ENCODE data around the gene GRIA1.

GRIA1 gene

GRCh38 chr5:153610811-153611210, 120.3 kb downstream of the GRIA1 start:
- DNase-seq (ENCODE audit: low spot score), result no peak

- DNase-seq (ENCODE audit: low spot score), result no peak
Observed at GRCh38 chr5:153613144-153613543, 122.7 kb downstream of the GRIA1 start.

GRCh38 chr5:153613672-153614071, 123.2 kb downstream of the GRIA1 start:
- no peak for DNase-seq (ENCODE audit: low spot score)

DNA sequence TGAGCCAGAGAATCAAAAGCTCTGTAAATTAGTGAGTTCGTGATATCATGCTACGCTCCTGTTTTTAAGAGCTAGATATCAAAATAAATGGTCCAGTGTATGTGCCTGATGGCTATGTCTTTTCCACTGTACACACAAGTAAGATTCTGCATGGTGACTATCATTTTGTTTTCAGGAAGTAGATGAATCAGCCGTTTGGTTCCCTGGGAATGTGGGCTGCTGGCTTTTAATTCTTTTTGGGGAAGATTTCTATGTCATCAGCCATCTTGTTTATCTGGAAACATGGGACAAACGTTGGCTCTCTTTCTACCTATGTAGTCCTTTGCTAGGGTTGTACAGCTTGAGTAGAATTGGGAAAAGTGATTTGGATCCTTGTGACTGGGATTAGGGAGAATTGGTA, 126.7 kb downstream of the GRIA1 start:
- no peak for DNase-seq (ENCODE audit: low spot score)

DNA sequence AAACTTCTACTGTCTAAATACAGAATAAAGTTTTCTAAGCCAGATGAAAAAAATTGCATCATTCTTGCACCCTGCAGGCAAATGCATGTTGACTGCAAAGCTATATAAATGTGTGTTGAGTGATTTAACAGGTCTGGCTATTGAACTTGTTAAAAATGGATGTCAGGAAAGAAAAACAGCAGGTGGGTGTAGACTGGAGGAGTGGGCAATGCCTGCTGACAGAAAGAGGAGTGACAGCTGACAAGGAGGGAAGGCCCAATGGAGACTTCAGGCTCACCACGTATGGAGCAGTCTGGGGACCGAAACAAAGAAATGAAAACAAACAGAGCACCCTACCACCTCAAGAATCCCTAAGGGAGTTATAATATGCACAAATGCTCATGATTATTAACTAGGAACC, 127.8 kb downstream of the GRIA1 start:
- no peak for DNase-seq (ENCODE audit: low spot score)

DNA sequence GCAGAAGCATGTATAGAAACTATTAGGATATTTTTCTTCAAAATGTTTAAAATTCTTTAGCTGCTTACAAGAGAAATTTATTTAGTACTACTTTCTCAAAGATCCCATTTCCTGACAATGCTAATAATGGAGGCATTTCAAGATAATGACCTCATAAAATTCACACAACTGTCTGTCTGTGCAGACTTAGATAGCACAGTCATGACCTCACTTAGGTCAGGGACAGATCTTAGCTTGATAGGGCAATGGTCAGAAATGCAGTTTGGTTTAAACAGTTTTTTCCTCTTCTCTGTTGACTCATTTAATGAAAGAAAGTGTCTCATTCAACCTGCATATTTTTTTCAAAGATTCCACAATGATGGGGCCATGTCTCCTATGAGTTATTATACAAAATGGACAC, 128.4 kb downstream of the GRIA1 start:
- DNase-seq (ENCODE audit: low spot score), result no peak

- no peak for DNase-seq (ENCODE audit: low spot score)
Observed at GRCh38 chr5:153619771-153620170, 129.3 kb downstream of the GRIA1 start.

- no peak for DNase-seq (ENCODE audit: low spot score)
Observed at GRCh38 chr5:153623124-153623523, 132.7 kb downstream of the GRIA1 start.

GRCh38 chr5:153623751-153624450, 133.4 kb downstream of the GRIA1 start:
- DNase-seq (ENCODE audit: low spot score), result no peak

DNA sequence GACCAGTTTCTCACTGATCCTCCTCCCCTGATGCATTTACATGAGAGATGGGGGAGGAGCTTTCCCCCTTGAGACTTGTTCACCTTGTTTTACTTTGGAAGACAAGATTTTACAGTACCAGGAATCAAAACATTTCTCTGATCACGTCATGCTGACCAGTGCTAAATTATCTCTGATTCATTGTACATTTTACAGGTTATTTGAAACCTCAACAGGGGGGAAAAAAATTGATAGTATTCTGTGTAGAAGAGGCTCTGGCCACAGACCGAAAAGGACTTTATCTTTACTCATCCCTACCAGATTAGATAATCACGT, 133.9 kb downstream of the GRIA1 start:
- no peak for DNase-seq (ENCODE audit: low spot score)

GRCh38 chr5:153625826-153626354, 135.4 kb downstream of the GRIA1 start:
- DNase-seq (ENCODE audit: low spot score), result no peak

GRCh38 chr5:153626836-153627235, 136.4 kb downstream of the GRIA1 start:
- no peak for DNase-seq (ENCODE audit: low spot score)

- DNase-seq (ENCODE audit: low spot score), result no peak
Observed at GRCh38 chr5:153629027-153629895, 138.8 kb downstream of the GRIA1 start.

DNA sequence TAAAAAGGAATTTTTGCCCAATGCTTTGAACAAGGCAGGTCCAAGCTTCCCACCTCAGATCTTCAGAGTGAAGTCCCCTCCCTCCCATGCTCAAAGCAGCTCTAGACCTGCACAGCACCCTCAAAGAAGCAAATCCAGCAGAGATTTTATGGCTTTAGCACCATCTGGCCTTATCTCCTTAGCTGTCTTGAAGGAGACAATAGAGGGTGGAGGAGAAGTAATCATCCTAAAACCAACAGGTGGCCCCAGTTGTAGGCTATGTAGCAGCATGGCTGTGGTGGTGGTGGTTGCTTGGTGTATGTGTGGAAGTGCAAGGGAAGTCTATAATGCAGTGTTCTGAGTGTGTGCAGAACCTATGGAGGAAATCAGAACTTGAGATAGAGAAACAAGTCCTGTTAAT, 140.1 kb downstream of the GRIA1 start:
- no peak for DNase-seq (ENCODE audit: low spot score)

DNA sequence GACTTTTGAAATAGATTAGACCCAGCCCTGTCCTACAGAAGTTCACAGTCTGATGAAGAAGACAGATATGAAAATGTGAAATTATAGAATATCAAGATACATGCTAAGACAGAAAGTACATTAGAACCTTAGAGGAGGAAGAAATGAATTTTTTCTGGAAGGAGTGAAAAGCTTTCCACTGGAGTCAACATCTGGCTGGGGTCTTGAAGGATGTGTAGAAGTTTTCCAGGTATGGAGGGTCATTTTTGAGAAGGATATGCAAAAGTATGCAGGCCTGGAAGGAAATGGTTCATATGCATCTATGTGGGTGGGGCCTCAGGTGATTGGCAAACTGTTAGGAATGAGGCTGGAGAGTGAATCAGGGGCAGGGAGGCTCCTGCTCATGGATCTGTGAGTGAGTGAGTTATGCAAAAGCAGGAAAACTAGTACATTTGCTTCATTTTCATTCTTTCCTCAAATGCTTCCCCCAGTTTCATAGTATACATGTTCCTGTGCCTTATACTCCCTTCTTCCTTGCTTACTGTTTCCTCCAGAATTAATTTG, 142.3 kb downstream of the GRIA1 start:
- no peak for DNase-seq (ENCODE audit: low spot score)

DNA sequence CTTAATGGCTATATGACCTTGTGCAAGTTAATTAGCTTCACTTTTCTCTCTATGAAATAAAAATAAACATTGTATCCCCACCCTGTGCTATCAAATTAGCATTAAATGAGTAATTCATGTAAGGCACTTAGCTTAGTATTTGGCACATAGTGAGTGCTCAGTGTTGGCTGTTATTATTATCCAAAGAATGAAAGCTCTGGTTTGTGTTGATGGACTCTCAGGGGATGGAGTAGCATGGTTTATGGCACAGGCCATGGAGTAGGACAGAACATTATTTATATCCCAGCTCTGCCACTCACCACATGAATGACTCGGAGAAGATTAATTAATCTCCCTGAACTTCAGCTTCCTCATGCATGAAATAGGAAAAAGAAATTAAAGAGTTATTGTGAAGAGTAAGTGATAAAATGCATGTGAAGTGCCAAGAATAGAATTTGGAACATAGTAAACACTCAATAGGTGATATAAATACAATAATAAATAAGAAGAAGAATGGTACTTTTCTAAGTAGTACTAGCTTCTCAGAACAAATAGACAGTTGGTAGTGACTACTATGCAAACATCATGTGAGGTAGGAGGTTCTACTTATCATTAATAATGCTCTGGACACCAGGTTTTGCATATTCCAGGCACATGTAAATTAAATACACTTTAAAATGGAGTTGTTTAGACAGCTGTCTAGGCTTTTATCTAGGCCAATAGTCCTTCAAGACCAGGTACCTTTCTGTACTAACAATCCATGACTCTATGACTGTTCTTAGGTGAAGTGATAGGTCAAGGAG, 146.4 kb downstream of the GRIA1 start:
- no peak for DNase-seq (ENCODE audit: low spot score)

GRCh38 chr5:153640293-153640692, 149.8 kb downstream of the GRIA1 start:
- DNase-seq (ENCODE audit: low spot score), result no peak

DNA sequence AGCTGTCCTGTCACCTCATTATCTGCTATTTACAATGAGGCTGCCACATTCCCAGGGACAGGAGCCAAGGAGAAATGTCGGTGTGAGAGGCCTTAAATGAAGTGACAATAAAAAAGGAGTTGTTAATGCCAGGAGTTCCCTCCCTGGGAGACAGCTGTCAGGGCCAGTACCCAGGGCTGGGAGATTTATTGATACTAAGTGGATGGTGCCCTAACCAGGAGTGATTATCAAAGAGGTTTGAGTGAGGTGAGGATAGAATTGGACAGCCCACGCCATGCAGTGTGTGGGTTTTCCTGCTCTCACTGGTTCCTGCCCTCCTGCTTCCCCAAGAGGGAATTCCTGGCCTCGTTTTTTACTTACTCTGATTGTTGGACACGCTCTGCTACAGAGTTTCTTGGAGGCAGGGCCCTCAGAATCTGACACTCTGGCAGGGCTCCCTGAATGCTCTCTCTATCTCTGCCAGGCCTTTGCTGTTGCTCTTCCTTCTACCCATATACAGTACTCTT, 150.8 kb downstream of the GRIA1 start:
- DNase-seq (ENCODE audit: low spot score), result no peak

GRCh38 chr5:153654504-153655200, 164.2 kb downstream of the GRIA1 start:
- DNase-seq (ENCODE audit: low spot score), result no peak

DNA sequence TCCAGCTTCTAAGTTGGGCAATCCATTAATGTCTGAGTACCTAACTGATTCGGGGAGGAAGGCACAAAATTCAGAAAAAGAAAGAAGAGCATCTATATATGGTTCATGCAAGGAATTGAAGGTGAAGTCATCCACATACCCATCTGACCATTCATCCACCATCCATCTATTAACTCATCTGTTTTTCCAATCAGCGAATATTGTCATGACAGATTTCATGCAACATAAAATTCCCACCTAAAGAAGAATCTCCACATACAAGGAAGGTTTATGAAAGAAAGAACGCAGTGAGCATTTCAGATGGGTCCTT, 164.7 kb downstream of the GRIA1 start:
- DNase-seq (ENCODE audit: low spot score), result no peak

GRCh38 chr5:153658149-153658548, 167.7 kb downstream of the GRIA1 start:
- DNase-seq (ENCODE audit: low spot score), result no peak

DNA sequence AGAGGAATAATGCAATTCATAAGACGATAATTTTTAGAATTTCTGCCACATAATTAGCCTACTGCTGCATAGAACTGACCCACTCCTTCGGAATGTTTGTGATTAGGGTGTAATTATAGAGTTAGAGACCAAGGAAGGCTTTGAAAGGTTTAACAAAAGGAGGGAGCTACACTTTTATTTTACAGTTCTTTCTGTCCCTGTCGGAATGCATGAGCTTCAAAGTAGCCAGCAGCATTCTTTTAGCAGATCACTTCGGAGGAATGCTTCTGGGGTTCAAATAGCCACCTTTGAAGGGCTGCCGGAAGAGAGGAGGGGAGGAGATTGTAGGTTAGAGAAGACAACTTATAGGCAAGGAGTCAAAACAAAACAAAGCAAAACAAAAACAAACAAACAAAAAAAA, 168.1 kb downstream of the GRIA1 start:
- no peak for DNase-seq (ENCODE audit: low spot score)

Measured in CD4-positive, alpha-beta T cell treated with Interleukin-15 for 4 hours (primary cell).